ENCODE results near the gene PFDN1.

GRCh38 chr5:140205216-140205615, 97.7 kb downstream of the PFDN1 start:
- TF ChIP-seq, protein P1, sequence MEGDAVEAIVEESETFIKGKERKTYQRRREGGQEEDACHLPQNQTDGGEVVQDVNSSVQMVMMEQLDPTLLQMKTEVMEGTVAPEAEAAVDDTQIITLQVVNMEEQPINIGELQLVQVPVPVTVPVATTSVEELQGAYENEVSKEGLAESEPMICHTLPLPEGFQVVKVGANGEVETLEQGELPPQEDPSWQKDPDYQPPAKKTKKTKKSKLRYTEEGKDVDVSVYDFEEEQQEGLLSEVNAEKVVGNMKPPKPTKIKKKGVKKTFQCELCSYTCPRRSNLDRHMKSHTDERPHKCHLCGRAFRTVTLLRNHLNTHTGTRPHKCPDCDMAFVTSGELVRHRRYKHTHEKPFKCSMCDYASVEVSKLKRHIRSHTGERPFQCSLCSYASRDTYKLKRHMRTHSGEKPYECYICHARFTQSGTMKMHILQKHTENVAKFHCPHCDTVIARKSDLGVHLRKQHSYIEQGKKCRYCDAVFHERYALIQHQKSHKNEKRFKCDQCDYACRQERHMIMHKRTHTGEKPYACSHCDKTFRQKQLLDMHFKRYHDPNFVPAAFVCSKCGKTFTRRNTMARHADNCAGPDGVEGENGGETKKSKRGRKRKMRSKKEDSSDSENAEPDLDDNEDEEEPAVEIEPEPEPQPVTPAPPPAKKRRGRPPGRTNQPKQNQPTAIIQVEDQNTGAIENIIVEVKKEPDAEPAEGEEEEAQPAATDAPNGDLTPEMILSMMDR (IDR thresholded peaks at IDR 0.05): no peak
- TF ChIP-seq POLR2AphosphoS5 (IDR thresholded peaks at IDR 0.05) (no peak), POLR2A (IDR thresholded peaks at IDR 0.05) (no peak)

Data from transverse colon (tissue), 4 donors.